LNCaP clone FGC (cell line): ENCODE data around the gene PLXNA4.

Experiments used
- DNase-seq: peaks from one replicate; pipeline ENCODE4 v3.0.0-alpha.2; 2011; ENCODE audit warnings: low read depth
- H3K4me3 ChIP-seq: 2 replicates; pipeline ENCODE4 v1.5.1; 2011; ENCODE audit warnings: mild to moderate bottlenecking, low read depth, low read length, control low read depth
- TF ChIP-seq, protein P1 (sequence below): IDR thresholded peaks from 2 replicates; pipeline ENCODE4 v1.5.1; 2012; ENCODE audit warnings: mild to moderate bottlenecking; ENCODE audit not compliant: control insufficient read depth, insufficient read depth; ENCODE audit errors: extremely low read depth

PLXNA4 gene

DNA sequence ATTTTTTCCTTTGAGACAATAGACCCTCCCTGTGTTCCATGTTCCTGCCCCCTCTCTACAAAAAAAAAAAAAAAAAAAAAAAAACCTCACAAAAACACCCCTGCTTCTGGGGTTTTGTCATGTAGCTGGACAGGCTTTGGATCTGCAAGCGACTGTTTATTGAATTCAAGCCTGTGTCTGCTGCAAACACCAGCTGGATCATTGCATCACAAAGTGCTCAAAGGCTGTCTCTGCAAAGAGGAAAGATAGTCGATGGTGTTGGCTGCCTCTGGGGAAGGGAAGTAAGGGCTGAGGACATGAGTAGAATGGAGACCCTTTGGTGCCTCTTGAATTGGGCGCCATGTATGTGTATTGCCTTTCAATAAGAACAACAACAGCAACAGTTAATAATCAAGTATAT, 471.2 kb downstream of the PLXNA4 start:
- H3K4me3 ChIP-seq: no peak overlapping the region
- TF ChIP-seq, protein P1, sequence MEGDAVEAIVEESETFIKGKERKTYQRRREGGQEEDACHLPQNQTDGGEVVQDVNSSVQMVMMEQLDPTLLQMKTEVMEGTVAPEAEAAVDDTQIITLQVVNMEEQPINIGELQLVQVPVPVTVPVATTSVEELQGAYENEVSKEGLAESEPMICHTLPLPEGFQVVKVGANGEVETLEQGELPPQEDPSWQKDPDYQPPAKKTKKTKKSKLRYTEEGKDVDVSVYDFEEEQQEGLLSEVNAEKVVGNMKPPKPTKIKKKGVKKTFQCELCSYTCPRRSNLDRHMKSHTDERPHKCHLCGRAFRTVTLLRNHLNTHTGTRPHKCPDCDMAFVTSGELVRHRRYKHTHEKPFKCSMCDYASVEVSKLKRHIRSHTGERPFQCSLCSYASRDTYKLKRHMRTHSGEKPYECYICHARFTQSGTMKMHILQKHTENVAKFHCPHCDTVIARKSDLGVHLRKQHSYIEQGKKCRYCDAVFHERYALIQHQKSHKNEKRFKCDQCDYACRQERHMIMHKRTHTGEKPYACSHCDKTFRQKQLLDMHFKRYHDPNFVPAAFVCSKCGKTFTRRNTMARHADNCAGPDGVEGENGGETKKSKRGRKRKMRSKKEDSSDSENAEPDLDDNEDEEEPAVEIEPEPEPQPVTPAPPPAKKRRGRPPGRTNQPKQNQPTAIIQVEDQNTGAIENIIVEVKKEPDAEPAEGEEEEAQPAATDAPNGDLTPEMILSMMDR: no peak
- DNase-seq: no peak

DNA sequence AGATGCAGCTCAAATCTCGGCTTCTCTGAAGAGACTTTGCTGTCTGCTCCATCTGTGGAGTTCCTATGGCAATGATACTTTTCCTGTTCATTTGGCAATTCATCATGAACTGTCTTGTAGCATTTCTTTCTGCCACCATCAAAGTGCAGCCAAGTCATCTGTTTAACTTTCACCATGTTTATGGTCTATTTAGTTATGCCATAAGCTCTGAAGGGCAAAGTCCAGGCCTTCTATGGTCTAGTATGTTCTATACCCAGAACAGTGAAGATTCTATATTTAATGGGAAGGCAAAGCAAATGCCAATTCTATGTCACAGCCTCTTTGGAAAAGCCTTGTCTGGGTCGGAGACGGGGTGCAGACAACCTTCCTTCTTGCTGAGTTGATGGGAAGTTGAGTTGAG, 472.6 kb downstream of the PLXNA4 start:
- DNase-seq: no peak
- no peak overlapping the region for H3K4me3 ChIP-seq
- TF ChIP-seq, protein P1: no peak

DNA sequence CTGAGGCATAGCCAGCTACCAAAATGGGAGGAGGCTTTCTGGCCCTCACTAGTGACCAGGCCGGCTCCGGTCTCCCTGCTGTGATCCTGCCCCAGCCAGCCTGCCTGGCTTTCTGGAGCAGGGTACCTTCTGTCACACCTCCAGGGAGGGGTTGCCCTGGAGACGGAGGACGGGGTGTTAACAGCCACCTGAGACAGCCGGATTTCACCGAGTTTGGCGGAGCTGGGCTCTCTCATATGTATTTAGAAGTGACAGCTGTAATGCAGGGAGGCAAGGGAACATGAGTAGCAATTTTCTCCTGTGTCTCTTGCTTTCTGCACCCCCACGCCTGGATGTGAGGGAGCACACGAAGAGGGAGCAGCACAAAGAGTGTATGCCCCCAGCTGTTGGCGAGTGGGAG, 473.3 kb downstream of the PLXNA4 start:
- no peak for DNase-seq
- no peak overlapping the region for H3K4me3 ChIP-seq
- TF ChIP-seq, protein P1: no peak

DNA sequence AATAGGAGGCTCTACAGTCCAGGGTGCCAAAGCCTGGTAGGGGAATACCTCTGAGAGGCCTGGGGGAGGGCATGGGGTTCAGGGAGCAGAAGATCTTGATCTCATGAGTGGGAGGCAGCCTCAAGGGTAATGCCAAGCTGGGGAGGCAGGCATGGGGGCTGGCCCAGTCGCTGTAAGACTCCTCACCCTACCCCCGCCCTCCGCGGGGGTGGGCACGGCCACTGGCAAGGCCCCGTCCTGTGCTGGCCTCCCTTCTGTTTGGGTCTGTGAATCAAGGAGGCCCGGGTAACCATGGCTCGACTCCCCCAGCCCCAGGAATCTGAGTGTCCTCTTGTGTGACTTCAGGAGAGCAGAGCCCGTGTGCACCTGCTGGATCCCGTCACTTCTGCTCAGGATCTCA, 473.9 kb downstream of the PLXNA4 start:
- H3K4me3 ChIP-seq: no peak overlapping the region
- TF ChIP-seq, protein P1: no peak
- no peak for DNase-seq

DNA sequence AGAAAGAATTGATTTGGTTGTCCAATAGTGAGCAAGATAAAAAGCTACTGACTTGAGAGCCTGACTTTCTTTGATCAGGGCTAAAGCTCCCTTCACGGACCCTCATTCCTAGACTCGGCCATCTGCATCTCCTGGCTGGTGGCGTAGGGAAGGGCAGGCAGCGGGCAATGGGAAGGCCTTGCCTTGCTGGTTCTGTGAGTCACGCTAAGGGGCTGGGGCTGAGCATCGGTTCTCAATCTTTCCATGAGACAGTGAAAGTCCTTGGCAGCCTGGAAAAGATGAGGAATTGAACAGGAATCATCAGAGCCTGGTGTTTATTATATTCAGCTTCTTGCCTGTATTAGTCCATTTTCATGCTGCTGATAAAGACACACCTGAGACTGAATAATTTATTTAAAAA, 475.3 kb downstream of the PLXNA4 start:
- DNase-seq: no peak
- TF ChIP-seq, protein P1: no peak
- H3K4me3 ChIP-seq: no peak overlapping the region

DNA sequence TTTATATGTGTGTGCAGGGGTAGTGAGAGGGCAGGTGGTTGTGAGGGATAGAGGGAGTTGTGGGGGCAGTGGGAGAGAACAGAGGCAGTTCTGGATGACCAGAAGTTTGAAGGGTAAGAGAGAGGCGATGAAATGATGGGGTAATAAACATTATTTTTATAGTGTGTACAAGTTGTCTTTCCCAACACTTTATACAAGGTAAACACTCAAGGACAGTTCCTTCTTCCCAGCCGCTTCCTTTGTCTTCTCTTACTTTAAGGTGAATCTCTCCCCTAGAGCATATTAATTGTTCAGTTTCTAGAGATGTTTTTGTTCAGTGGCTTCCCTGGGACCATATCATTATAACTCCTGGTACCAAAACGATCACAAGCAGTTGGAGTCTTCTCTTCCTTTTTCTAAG, 475.8 kb downstream of the PLXNA4 start:
- peak; percentile 81 for DNase-seq
- H3K4me3 ChIP-seq: no peak overlapping the region
- TF ChIP-seq, protein P1: no peak

DNA sequence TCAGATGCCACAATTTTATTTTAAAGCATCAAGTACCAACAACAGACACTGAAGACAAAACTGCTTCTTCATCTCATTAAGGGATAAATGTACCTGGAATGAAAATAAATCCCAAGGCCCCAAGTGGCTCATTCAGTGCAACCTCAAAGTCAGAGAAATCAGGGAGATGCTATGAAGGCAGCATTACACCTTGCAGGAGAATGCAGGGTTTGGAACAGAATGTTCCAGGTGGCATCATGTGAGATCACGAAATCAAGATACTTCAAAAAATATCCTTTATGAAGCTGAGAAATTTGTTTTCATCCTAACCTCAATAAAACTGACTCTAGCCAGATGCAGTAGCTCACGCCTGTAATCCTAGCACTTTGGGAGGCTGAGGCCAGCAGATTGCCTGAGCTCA, 477.1 kb downstream of the PLXNA4 start:
- no peak for DNase-seq
- no peak overlapping the region for H3K4me3 ChIP-seq
- TF ChIP-seq, protein P1: no peak
